K562 (cell line): Measurements from ENCODE around the gene KCNN4. TPM values are rescaled to one million over a fixed set of nuclear protein-coding genes. Genes with fewer than 3 reads are reported as not detected.
A peak's percentile ranks its signal among the peaks of the same experiment; 100 is the strongest.

Source experiments
- CBX8 ChIP-seq: fragments of 200-600 bp; sonication (generic); IDR thresholded peaks from 2 replicates; pipeline ENCODE4 v1.6.1; 2012; ENCODE audit warnings: borderline replicate concordance, mixed run types, low read depth, mild to moderate bottlenecking, moderate library complexity, mixed read lengths, low read length, control low read depth, inconsistent platforms; ENCODE audit not compliant: poor library complexity, severe bottlenecking; ENCODE audit errors: extremely low read depth
- CREB5 ChIP-seq: fragments of 250-450 bp; sonication (Bioruptor Pico); IDR thresholded peaks from 2 replicates; pipeline ENCODE4 v1.5.0; 2020; ENCODE audit warnings: mild to moderate bottlenecking
- CREBBP ChIP-seq: IDR thresholded peaks from one replicate; pipeline ENCODE4 v1.6.1; 2012; ENCODE audit warnings: low read depth, mild to moderate bottlenecking, control low read depth, inconsistent platforms, low read length
- EP400 ChIP-seq: fragments of 450-650 bp; IDR thresholded peaks from 2 replicates; pipeline ENCODE4 v1.6.1; 2017; ENCODE audit warnings: antibody characterized with exemption, mild to moderate bottlenecking, moderate library complexity
- NCOA2 ChIP-seq, 2 experiments: fragments of 450-650 bp; IDR thresholded peaks; 2 replicates each; pipeline ENCODE4 v1.6.1; 2018; ENCODE audit warnings: mild to moderate bottlenecking in 2 of 2, moderate library complexity in 1 of 2; ENCODE audit not compliant: partially characterized antibody in 2 of 2
- PHTF2 ChIP-seq: fragments of 250-450 bp; sonication (Bioruptor Pico); IDR thresholded peaks from 2 replicates; pipeline ENCODE4 v1.5.0; 2021; ENCODE audit warnings: mild to moderate bottlenecking
- PRDM10 ChIP-seq: fragments of 450-650 bp; IDR thresholded peaks from 2 replicates; pipeline ENCODE4 v1.6.1; 2018; ENCODE audit not compliant: partially characterized antibody
- RBBP5 ChIP-seq: fragments of 200-600 bp; sonication (generic); IDR thresholded peaks from 2 replicates; pipeline ENCODE4 v1.6.1; 2012; ENCODE audit warnings: borderline replicate concordance, mild to moderate bottlenecking, low read length, control low read depth, inconsistent platforms; ENCODE audit not compliant: insufficient read depth, poor library complexity, severe bottlenecking
- RBM14 ChIP-seq: fragments of 200-400 bp; formaldehyde crosslinking; IDR thresholded peaks from 2 replicates; pipeline ENCODE4 v1.6.1; 2018; ENCODE audit warnings: low read depth, mild to moderate bottlenecking, low read length, moderate library complexity, borderline replicate concordance; ENCODE audit not compliant: insufficient read depth
- RBM25 ChIP-seq: fragments of 200-400 bp; formaldehyde crosslinking; IDR thresholded peaks from 2 replicates; pipeline ENCODE4 v1.6.1; 2018; ENCODE audit warnings: low read length, low read depth, moderate library complexity; ENCODE audit not compliant: severe bottlenecking
- TEAD4 ChIP-seq, 2 experiments: sonication (generic) in 1 of 2; formaldehyde crosslinking in 1 of 2; IDR thresholded peaks; 2 replicates each; pipeline versions ENCODE4 v1.6.1 to v1.8.0; 2012 to 2022; ENCODE audit warnings: borderline replicate concordance in 1 of 2, inconsistent platforms in 1 of 2, low read length in 1 of 2, mild to moderate bottlenecking in 1 of 2, missing genetic modification reagents in 1 of 2
- TFAM ChIP-seq: fragments of 250-450 bp; sonication (Bioruptor Pico); conservative IDR thresholded peaks from 2 replicates; pipeline ENCODE4 v1.5.0; 2021; ENCODE audit warnings: mild to moderate bottlenecking, moderate library complexity
- ZBTB9 ChIP-seq: fragments of 450-650 bp; formaldehyde crosslinking; IDR thresholded peaks from 2 replicates; pipeline ENCODE4 v1.4.0; 2020; ENCODE audit warnings: mild to moderate bottlenecking, moderate library complexity
- ZHX1 ChIP-seq: fragments of 150-350 bp; conservative IDR thresholded peaks from 2 replicates; pipeline ENCODE4 v1.6.1; 2014; ENCODE audit warnings: low read length
- ZNF274 ChIP-seq: IDR thresholded peaks from 2 replicates; pipeline ENCODE4 v1.6.1; 2011; ENCODE audit warnings: low read depth, mild to moderate bottlenecking, low read length, moderate library complexity, borderline replicate concordance
- ZNF696 ChIP-seq: fragments of 250-450 bp; sonication (Bioruptor Pico); conservative IDR thresholded peaks from 2 replicates; pipeline ENCODE4 v1.4.0; 2020; ENCODE audit warnings: mild to moderate bottlenecking, moderate library complexity
- polyA plus RNA-seq, 8 experiments: library from polyadenylated mRNA; depleted of rRNA in 4 of 8; stranded (reverse) in 5 of 8; unstranded in 3 of 8; fragments of >200 nt; fragmentation: Nextera tagmentation in 2 of 8; fragmentation: Illumina TruSeq in 1 of 8; extraction: Ambion mirVana in 2 of 8; extraction: Trizol in 1 of 8; gene quantifications; 2 replicates each; pipeline versions ENCODE4 v1.2.1 to v1.2.3, GENCODE V29; 2011 to 2014; ENCODE audit warnings: inconsistent platforms in 1 of 8, missing spikeins in 1 of 8
- total RNA-seq, 7 experiments: library from RNA; depleted of rRNA in 6 of 7; stranded (reverse); fragments of >200 nt in 6 of 7; fragmentation: Illumina TruSeq in 2 of 7; extraction: Trizol in 2 of 7; gene quantifications; 2 replicates each; pipeline versions ENCODE4 v1.2.1 to v1.2.3, GENCODE V29; 2011 to 2021; ENCODE audit warnings: low replicate concordance in 1 of 7

Gene KCNN4
- total and polyA plus RNA-seq, 9 of the 15 experiments (the other 6 are each of a cell fraction or from before 2014, with no cell fraction given) = 0.53 to 37.7 (median 25.9) TPM

- no peak for TF ChIP-seq PRDM10
- no peak for TF ChIP-seq CBX8
- no peak for TF ChIP-seq CREB5 (CRISPR knock-in tag)
- no peak for TF ChIP-seq ZNF274
- TF ChIP-seq ZBTB9 = no peak
- no peak for TF ChIP-seq ZNF696 (CRISPR knock-in tag)
- no peak for TF ChIP-seq RBBP5
- 0 out of 2 replicates have a peak, but pooled peaks have one; percentile 39 for TF ChIP-seq ZHX1
- peak; percentile 96 for TF ChIP-seq EP400
- TF ChIP-seq RBM25 = peak; percentile 92
- no peak for TF ChIP-seq NCOA2 (IDR thresholded peaks at IDR 0.05; ENCODE audit: partially characterized antibody in 2 of 2)
- TF ChIP-seq TFAM (CRISPR knock-in tag) = no peak
- no peak for TF ChIP-seq PHTF2 (CRISPR knock-in tag)
- TF ChIP-seq RBM14 = no peak
- TF ChIP-seq CREBBP = no peak
- peak; percentile 53 for TF ChIP-seq TEAD4 (IDR thresholded peaks at IDR 0.05; ENCODE audit: low read length)
- no peak for TF ChIP-seq TEAD4 (CRISPR knock-in tag; IDR thresholded peaks at IDR 0.05; ENCODE audit: borderline replicate concordance)
Measured at GRCh38 chr19:43754503-43755255, 26.1 kb downstream of the KCNN4 start, which contains the start of gene SMG9 (continued).
